ENCODE results near the gene DGKQ.

Gene DGKQ

GRCh38 chr4:972651-973424, 531 bp downstream of the DGKQ start:
- no peak for DNase-seq

GRCh38 chr4:971666-972500, 1.5 kb downstream of the DGKQ start:
- no peak for DNase-seq

GRCh38 chr4:970854-971520, 2.4 kb downstream of the DGKQ start:
- DNase-seq: no peak

- no peak for DNase-seq
These were observed 3.2 kb downstream of the DGKQ start for GRCh38 chr4:970046-970745.

- no peak for DNase-seq
These were observed 4.6 kb downstream of the DGKQ start for GRCh38 chr4:968621-969394.

- no peak for DNase-seq
These were observed 5.1 kb downstream of the DGKQ start for GRCh38 chr4:968221-968620.

- no peak for DNase-seq
These were observed 6.0 kb downstream of the DGKQ start for GRCh38 chr4:967113-968104.

- no peak for DNase-seq
These were observed 6.9 kb downstream of the DGKQ start for GRCh38 chr4:966266-967112.

GRCh38 chr4:965766-966134, 7.6 kb downstream of the DGKQ start:
- DNase-seq: no peak

GRCh38 chr4:965048-965765, 8.2 kb downstream of the DGKQ start:
- DNase-seq: no peak

GRCh38 chr4:964346-965025, 8.9 kb downstream of the DGKQ start:
- no peak for DNase-seq

GRCh38 chr4:963276-964225, 9.8 kb downstream of the DGKQ start:
- no peak for DNase-seq

- peak; percentile 3 for DNase-seq
These were observed 10.8 kb downstream of the DGKQ start for GRCh38 chr4:962231-963208.

GRCh38 chr4:961351-962230, 11.8 kb downstream of the DGKQ start:
- DNase-seq: no peak

Measured in NCI-H2171 (cell line).